BLaER1 treated with 17β-estradiol and CSF1 and Interleukin-3, amounts not matched to agents 10 nM and 100 nM (cell line): ENCODE results near the gene KDM3B.

Experiments
- H3K27ac ChIP-seq, 11 experiments: shearing (Covaris generic); formaldehyde crosslinking; 2 replicates each; pipeline ENCODE4 v1.8.1; 2022
- H3K27me3 ChIP-seq, 11 experiments: shearing (Covaris generic); formaldehyde crosslinking; 2 replicates each; pipeline ENCODE4 v1.8.1; 2022
- H3K36me3 ChIP-seq, 11 experiments: shearing (Covaris generic); formaldehyde crosslinking; 2 replicates each; pipeline ENCODE4 v1.8.1; 2022
- H3K4me1 ChIP-seq, 10 experiments: shearing (Covaris generic); formaldehyde crosslinking; 2 replicates each; pipeline ENCODE4 v1.8.1; 2022
- H3K4me2 ChIP-seq, 11 experiments: shearing (Covaris generic); formaldehyde crosslinking; 2 replicates each; pipeline ENCODE4 v1.8.1; 2022
- H3K4me3 ChIP-seq, 10 experiments: shearing (Covaris generic); formaldehyde crosslinking; 2 replicates each; pipeline ENCODE4 v1.8.1; 2022
- H3K9ac ChIP-seq, 11 experiments: shearing (Covaris generic); formaldehyde crosslinking; 2 replicates each; pipeline ENCODE4 v1.8.1; 2022
- H3K9me3 ChIP-seq, 11 experiments: shearing (Covaris generic); formaldehyde crosslinking; replicated peaks in 1 of 11; 2 replicates each; pipeline ENCODE4 v1.8.1; 2022
- H4K20me1 ChIP-seq, 11 experiments: shearing (Covaris generic); formaldehyde crosslinking; 2 replicates each; pipeline ENCODE4 v1.8.1; 2022
- Cebpa-rat ChIP-seq, 11 experiments: shearing (Covaris generic); IDR thresholded peaks; 2 replicates each; pipeline ENCODE4 v1.8.1; 2022

Gene KDM3B

DNA sequence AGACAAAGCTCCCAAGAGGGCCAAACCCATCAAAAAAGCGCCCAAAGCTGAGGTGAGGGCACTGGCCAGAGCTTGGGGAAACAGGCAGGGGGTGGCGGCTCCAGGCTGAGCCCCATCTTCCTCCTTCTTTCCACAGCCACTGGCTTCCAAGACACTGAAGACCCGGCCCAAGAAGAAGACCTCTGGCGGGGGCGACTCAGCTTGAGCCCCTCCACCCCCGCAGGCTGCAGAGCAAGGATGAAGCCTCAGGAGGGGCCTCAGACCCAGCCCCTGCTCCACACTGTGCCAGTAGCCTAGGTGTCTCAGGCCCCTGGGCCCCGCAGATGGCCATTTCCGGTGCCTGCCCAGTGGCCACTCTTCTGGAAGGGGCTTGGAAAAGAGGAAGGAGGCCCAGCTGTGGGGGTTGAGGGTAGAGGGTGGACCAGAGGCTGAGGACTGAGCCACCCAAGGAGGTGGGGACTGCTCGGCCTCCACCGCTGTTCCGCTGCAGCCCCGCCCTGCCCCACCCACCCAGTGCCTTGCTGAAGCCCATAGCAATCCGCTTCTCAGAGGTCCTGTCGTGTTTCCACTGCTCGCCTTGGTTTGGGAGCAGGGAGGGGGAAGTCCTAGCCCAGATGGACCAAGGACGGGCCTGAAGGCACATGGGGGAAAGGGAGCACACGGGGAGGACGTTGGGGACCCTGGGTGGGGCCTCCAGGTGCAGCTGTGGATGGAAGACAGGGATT, 93.2 kb downstream of the KDM3B start:
- Histone ChIP-seq H3K4me3 (no peak overlapping the region), H4K20me1 (0 out of 22 replicates have a peak, but pooled peaks cover 0 to under 1% (median 0%) of the 10 kb centered on the region in 11 experiments), H3K27me3 (no peaks in the 10 kb centered on the region), H3K4me1 (peaks cover 0 to 14% (median 8%) of the 10 kb centered on the region in 10 experiments; a peak in 13 of 20 replicates), H3K9ac (no peak overlapping the region), H3K4me2 (peak overlapping the region in 3 of 11 experiments; percentile 21 to 60 (median 59); a peak in 5 of 22 replicates), H3K36me3 (no peaks in the 10 kb centered on the region), H3K27ac (no peak overlapping the region), H3K9me3 (no peaks in the 10 kb centered on the region)
- TF ChIP-seq Cebpa-rat (IDR thresholded peaks at IDR 0.05): no peak

DNA sequence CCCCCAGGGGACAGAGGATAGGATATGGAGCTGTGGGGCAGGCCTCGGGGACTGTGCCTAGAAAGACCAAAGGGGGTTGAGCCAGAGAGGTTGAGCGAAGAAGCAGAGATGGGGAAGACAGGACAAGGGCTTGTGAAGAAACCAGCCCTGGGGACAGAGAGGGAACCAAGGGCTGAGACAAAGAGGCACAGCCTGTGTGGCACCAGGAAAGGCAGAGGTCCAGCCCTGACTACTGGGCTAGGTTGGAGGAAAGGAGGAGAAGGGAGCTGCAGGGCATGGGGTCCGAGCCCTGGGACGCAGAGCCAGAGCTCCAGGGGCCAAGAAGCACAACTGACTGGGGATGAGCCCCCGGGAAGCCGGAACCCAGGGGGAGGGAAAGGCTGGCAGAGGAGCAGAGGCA, 95.6 kb downstream of the KDM3B start:
- H3K9ac ChIP-seq: peak overlapping the region in 3 of 11 experiments; percentile 9 to 27 (median 10); a peak in 2 of 22 replicates
- no peaks in the 10 kb centered on the region for H4K20me1 ChIP-seq

DNA sequence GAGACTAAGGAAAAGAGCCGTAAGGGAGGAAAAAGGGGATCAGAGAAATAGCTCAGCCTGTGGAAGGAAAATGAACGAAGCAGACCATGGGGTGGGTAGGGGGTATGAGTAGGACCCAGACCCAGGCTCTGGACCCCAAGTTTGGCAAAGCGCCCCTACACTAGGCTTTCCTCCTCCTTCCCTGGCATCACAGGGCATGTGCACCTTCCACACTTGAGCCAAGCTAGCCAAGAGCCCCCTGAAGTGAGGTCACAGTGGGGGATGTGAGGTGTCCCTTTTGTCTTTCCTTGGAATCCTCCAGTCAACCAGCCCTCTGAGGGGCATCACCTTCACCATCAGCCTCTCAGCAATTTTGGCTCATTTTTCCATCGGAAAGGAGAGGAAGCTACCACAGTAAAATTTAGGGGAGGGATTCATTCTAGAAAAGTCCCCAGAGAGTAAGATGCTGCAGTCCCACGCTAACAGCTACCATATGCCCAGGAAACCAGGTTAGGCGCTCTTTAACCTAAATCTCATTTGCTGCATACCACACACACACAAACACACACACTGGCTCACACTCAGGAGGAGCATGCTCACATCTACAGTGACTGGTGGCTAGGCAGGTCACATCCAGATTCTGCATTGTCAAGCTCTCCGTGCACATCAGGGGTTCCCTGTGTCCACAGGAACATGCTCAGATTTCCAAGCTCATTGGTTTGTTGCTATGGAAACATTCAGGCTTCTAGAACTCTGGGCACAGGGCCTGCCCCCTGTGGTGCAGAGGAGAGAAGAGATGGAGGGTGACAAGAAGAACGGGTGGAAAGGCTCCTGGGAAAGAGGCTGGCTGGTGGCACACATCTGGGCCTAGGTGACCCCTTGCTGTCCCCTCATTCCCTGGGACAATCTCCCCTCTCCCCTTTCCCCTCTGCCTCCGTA, 96.3 kb downstream of the KDM3B start:
- peak overlapping the region in 6 of 11 experiments; percentile 2 to 56 (median 30); a peak in 5 of 22 replicates for H3K9ac ChIP-seq
- peaks cover 0 to 14% (median 8%) of the 10 kb centered on the region in 10 experiments; a peak in 13 of 20 replicates for H3K4me1 ChIP-seq
- H3K4me2 ChIP-seq: no peak overlapping the region
- no peaks in the 10 kb centered on the region for H3K27me3 ChIP-seq
- no peak overlapping the region for H3K27ac ChIP-seq
- no peaks in the 10 kb centered on the region for H3K9me3 ChIP-seq
- H3K36me3 ChIP-seq: no peaks in the 10 kb centered on the region
- TF ChIP-seq Cebpa-rat (IDR thresholded peaks at IDR 0.05): no peak
- H3K4me3 ChIP-seq: no peak overlapping the region
- no peaks in the 10 kb centered on the region for H4K20me1 ChIP-seq

More for the DNA sequence above, 95.6 kb downstream of the KDM3B start:
- H3K36me3 ChIP-seq: no peaks in the 10 kb centered on the region
- H3K9me3 ChIP-seq: no peaks in the 10 kb centered on the region
- H3K27me3 ChIP-seq: no peaks in the 10 kb centered on the region
- TF ChIP-seq Cebpa-rat (IDR thresholded peaks at IDR 0.05): no peak
- H3K4me3 ChIP-seq: no peak overlapping the region
- no peak overlapping the region for H3K4me2 ChIP-seq
- peaks cover 0 to 14% (median 8%) of the 10 kb centered on the region in 10 experiments; a peak in 13 of 20 replicates for H3K4me1 ChIP-seq
- H3K27ac ChIP-seq: no peak overlapping the region

DNA sequence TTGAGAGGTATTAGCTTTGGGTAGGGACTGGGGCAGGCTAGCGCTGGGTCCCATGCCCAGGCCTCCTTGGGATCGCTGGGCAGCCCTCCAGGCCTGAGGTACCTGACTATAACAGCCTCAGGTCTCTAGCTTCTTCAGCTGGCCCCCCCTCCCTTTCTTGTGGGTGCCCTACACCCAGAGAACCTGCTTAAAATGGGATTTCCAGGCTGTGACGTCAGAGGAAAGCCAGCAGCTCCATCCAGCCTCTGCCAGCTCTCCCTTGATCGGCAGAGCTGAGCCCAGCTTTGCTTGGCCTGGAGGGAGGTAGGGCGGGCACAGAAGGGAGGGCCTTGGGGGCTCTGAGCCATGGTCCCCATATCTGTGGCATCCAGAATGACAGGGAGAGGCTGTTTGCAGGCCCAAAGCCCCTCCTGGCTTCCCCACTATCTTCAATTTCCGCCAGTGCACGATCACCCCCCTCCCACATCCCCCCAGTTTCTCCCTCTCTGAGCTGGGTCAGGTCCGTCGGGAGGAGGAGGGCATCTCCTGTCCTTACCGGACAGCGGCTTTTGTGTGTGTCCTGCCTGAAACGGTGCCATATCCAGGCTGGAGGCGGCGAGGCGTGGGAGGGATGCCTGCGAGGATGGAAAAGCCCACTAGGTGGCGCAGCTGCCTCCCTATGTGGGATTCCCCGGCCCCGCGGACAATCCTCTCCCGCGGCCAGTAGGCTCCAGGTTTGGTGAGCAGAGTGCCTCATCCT, 97.2 kb downstream of the KDM3B start:
- H4K20me1 ChIP-seq: no peaks in the 10 kb centered on the region
- H3K4me1 ChIP-seq: peaks cover 0 to 14% (median 8%) of the 10 kb centered on the region in 10 experiments; a peak in 13 of 20 replicates
- no peak overlapping the region for H3K4me3 ChIP-seq
- no peaks in the 10 kb centered on the region for H3K9me3 ChIP-seq
- H3K9ac ChIP-seq: peak overlapping the region in 8 of 11 experiments; percentile 2 to 57 (median 30); a peak in 9 of 22 replicates
- H3K27ac ChIP-seq: no peak overlapping the region
- H3K27me3 ChIP-seq: no peaks in the 10 kb centered on the region
- H3K4me2 ChIP-seq: peak overlapping the region in 10 of 11 experiments; percentile 13 to 81 (median 46); a peak in 18 of 22 replicates
- no peaks in the 10 kb centered on the region for H3K36me3 ChIP-seq
- no peak for TF ChIP-seq Cebpa-rat (IDR thresholded peaks at IDR 0.05)

DNA sequence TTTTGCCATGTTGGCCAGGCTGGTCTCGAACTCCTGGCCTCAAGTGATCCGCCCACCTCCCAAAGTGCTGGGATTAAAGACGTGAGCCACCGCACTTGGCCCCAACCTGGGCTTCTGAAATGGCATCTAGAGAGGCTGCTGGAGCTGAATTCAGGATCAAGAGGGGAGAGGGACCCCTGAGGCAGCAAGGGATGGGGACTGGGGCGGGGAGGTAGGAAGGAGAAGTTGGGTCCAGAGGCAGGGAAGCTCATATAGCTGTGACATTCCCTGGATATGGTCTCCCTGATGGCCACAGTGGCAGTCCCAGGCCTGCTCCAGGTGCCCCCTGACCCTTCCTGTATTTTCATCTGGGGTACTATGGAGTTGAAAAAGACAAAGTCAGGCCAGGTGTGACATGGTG, 98.5 kb downstream of the KDM3B start:
- TF ChIP-seq Cebpa-rat (IDR thresholded peaks at IDR 0.05): no peak
- Histone ChIP-seq H4K20me1 (no peaks in the 10 kb centered on the region), H3K27me3 (no peaks in the 10 kb centered on the region), H3K4me1 (peaks cover 0 to 15% (median 6%) of the 10 kb centered on the region in 10 experiments; a peak in 12 of 20 replicates), H3K36me3 (no peaks in the 10 kb centered on the region), H3K9ac (no peak overlapping the region), H3K4me2 (no peak overlapping the region), H3K9me3 (no peaks in the 10 kb centered on the region), H3K27ac (no peak overlapping the region), H3K4me3 (no peak overlapping the region)

DNA sequence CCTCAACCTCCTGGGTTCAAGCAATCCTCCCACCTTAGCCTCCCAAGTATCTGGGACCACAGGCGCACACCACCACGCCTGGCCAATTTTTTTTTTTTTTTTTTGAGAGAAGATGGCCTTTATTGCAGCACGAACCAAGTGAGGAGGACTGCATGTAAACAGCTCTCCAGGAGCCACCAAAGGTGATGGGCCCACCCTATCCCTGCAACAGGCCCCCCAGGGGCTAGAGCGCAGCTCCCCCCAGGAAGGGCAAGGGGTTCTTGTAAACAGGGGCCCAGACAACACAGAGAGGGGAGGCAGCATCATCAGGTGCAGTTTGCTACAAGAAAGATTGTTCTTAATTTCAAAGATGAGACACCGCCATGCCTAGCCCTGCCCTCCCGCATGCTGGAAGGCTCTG, 100.2 kb downstream of the KDM3B start:
- Histone ChIP-seq H3K4me1 (peaks cover 3 to 24% (median 12%) of the 10 kb centered on the region in 10 experiments), H3K9me3 (no peaks in the 10 kb centered on the region), H3K9ac (peak overlapping the region in 1 of 11 experiments; percentile 5; a peak in 1 of 22 replicates), H3K4me3 (no peak overlapping the region), H3K36me3 (no peaks in the 10 kb centered on the region), H3K4me2 (no peak overlapping the region), H3K27ac (no peak overlapping the region), H4K20me1 (no peaks in the 10 kb centered on the region), H3K27me3 (no peaks in the 10 kb centered on the region)
- TF ChIP-seq Cebpa-rat (IDR thresholded peaks at IDR 0.05): no peak

DNA sequence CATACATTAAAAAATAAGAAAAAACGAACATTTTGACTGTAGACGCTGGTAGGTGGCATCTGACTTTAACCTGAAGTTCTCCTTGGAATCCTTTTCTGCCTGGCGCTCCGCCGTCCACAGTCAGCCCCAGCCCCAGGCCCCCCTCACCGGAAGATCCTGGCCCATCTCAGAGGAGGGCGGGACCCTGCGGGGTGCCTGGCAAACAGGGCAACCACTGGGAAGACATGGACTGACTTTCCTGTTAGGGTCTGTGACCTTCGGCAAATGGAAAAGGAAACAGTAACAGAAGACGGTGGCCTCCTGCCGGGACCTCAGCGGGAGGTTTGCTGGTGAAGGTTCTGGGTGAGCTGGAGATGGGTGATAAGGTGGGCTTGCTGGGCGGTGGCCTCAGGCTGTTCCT, 101.1 kb downstream of the KDM3B start:
- TF ChIP-seq Cebpa-rat (IDR thresholded peaks at IDR 0.05): no peak
- H3K4me3 ChIP-seq: no peak overlapping the region
- H4K20me1 ChIP-seq: no peaks in the 10 kb centered on the region
- no peak overlapping the region for H3K9ac ChIP-seq
- no peaks in the 10 kb centered on the region for H3K36me3 ChIP-seq
- no peak overlapping the region for H3K27ac ChIP-seq
- H3K4me1 ChIP-seq: peaks cover 12 to 33% (median 20%) of the 10 kb centered on the region in 10 experiments
- no peaks in the 10 kb centered on the region for H3K27me3 ChIP-seq
- no peak overlapping the region for H3K4me2 ChIP-seq
- no peaks in the 10 kb centered on the region for H3K9me3 ChIP-seq

DNA sequence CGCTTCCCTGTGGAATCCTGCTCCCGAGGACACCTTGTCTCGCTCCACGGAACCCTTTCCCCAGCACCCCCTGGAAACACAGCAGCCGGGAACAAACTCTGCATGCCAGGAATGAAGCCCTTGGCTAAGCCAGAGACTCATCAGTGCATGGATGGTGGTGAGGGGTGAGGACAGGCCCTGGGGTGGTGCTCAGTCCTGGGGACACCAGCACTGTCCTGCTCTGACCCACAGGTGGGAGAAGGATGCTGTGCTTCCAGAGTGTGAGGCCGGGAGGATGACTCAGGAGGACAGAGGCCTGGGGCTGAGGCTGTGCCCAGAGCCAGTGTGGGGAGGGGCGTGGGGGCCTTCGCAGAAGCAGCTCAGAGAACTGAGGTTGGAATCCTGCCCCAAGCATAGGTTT, 101.6 kb downstream of the KDM3B start:
- Histone ChIP-seq H3K9me3 (no peaks in the 10 kb centered on the region), H4K20me1 (no peaks in the 10 kb centered on the region), H3K4me2 (no peak overlapping the region), H3K4me1 (peaks cover 17 to 38% (median 26%) of the 10 kb centered on the region in 10 experiments), H3K27me3 (no peaks in the 10 kb centered on the region), H3K4me3 (no peak overlapping the region), H3K9ac (no peak overlapping the region), H3K36me3 (no peaks in the 10 kb centered on the region), H3K27ac (no peak overlapping the region)
- TF ChIP-seq Cebpa-rat (IDR thresholded peaks at IDR 0.05): no peak
